ENCODE results near the gene BID. TPM values are rescaled to one million over a fixed set of nuclear protein-coding genes. Genes with fewer than 3 reads are reported as not detected.

Gene BID
- total and polyA plus RNA-seq, 2 of the 4 experiments (the other 2 are of a cell fraction): 69.5 to 240 TPM

DNA sequence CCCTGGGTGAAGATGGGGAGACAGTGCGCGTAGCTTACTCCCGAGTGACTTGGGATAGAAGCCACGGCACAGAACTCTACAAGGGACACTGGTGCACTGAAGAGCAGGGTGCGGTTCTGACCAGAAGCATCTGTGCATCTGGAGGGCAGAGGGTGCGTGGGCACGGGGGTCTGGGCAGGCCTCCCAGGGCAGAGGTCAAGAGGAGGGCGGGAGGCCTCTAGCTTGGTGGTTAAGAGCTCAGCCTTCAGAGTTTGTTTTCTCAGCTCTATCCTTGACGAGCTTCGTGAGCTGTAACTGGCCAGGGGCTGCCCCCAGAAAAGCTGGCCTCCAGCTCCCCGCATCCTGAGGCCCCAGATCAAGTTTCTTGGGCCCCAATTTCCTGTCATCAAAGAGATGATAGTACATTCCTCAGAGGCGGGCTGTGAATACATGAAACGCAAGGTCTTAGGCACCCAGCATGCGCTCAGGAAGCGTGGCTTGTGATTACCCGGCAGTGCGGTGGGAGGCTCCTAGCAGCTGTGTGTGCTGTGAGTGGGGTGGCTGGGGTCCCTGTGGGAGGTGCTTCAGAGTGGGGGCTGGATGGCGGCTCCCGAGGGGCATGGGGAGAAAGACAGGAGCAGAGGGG lies 6.0 kb upstream of the BID start:
- Histone ChIP-seq H2BK120ac (ENCODE audit: low read depth, low read length) (no peak overlapping the region), H2BK15ac (ENCODE audit: low read depth, low read length) (no peak overlapping the region), H3K56ac (ENCODE audit: extremely low read depth, insufficient read depth, low read length) (no peak overlapping the region), H2AFZ (replicated peaks; ENCODE audit: low read length, poor library complexity) (no peak overlapping the region), H4K8ac (ENCODE audit: low read depth in 2 of 2, low read length in 2 of 2) (no peak overlapping the region), H3K4me1 (ENCODE audit: control insufficient read depth, insufficient read depth, low read length) (peaks cover 14% of the 10 kb centered on the region), H3K9me1 (ENCODE audit: insufficient read depth, low read length) (peaks cover 5% of the 10 kb centered on the region; the same call in 1 of the 2 replicates), H3K36me3 (ENCODE audit: control insufficient read depth, insufficient read depth, low read length) (no peaks in the 10 kb centered on the region), H3K9me3 (ENCODE audit: control insufficient read depth, insufficient read depth, low read length) (no peaks in the 10 kb centered on the region), H3K27ac (ENCODE audit: insufficient read depth, low read length) (no peak overlapping the region), H3K79me1 (ENCODE audit: low read depth in 1 of 2, low read length in 2 of 2) (no peaks in the 10 kb centered on the region), H3K4ac (ENCODE audit: low read depth, low read length) (no peak overlapping the region), H3K9ac (ENCODE audit: low read depth, low read length) (no peak overlapping the region), H2AK5ac (ENCODE audit: low read depth, low read length) (no peak overlapping the region), H2BK5ac (ENCODE audit: low read depth, low read length, poor library complexity, severe bottlenecking) (no peak overlapping the region), H3K18ac (ENCODE audit: low read depth, low read length) (no peak overlapping the region), H3K4me3 (ENCODE audit: insufficient read depth, low read depth, low read length) (no peak overlapping the region), H3K4me2 (ENCODE audit: low read depth, low read length) (no peak overlapping the region), H3K27me3 (ENCODE audit: control insufficient read depth, insufficient read depth, low read length) (no peaks in the 10 kb centered on the region), H3K14ac (replicated peaks; ENCODE audit: low read depth, low read length) (no peak overlapping the region), H4K5ac (ENCODE audit: low read depth, low read length) (no peak overlapping the region), H3K23ac (ENCODE audit: low read depth, low read length) (no peak overlapping the region), H4K91ac (ENCODE audit: insufficient read depth, low read depth, low read length) (no peak overlapping the region), H4K20me1 (ENCODE audit: insufficient read depth, low read length) (no peaks in the 10 kb centered on the region), H2BK20ac (ENCODE audit: low read depth, low read length) (no peak overlapping the region), H2AK9ac (replicated peaks; ENCODE audit: low read depth, low read length, poor library complexity) (no peak overlapping the region)
- ChIA-PET CTCF (interaction anchor here (0.9 to 1.0 kb wide), 2 partner anchors 38 to 222 kb away, joined by 3 to 4 read pairs; no protein-coding TSS in a partner anchor), POLR2A (ENCODE audit: unreplicated experiment) (no interaction called here)
- TF ChIP-seq POLR2A (IDR thresholded peaks at IDR 0.05; ENCODE audit: low read depth, low read length) (no peak), RFX5 (IDR thresholded peaks at IDR 0.05; ENCODE audit: low read depth, low read length) (no peak), MAFK (IDR thresholded peaks at IDR 0.05; ENCODE audit: low read depth, low read length) (no peak), SMC3 (IDR thresholded peaks at IDR 0.05; ENCODE audit: low read depth, low read length) (no peak), RAD21 (IDR thresholded peaks at IDR 0.05; ENCODE audit: low read length) (no peak), BHLHE40 (IDR thresholded peaks at IDR 0.05; ENCODE audit: low read depth, low read length) (no peak), FOS (IDR thresholded peaks at IDR 0.05; ENCODE audit: low read depth, low read length) (no peak), CEBPB (IDR thresholded peaks at IDR 0.05; ENCODE audit: low read depth, low read length) (no peak), MXI1 (IDR thresholded peaks at IDR 0.05; ENCODE audit: borderline replicate concordance, low read depth, low read length) (no peak)
- TF ChIP-seq, protein P1, sequence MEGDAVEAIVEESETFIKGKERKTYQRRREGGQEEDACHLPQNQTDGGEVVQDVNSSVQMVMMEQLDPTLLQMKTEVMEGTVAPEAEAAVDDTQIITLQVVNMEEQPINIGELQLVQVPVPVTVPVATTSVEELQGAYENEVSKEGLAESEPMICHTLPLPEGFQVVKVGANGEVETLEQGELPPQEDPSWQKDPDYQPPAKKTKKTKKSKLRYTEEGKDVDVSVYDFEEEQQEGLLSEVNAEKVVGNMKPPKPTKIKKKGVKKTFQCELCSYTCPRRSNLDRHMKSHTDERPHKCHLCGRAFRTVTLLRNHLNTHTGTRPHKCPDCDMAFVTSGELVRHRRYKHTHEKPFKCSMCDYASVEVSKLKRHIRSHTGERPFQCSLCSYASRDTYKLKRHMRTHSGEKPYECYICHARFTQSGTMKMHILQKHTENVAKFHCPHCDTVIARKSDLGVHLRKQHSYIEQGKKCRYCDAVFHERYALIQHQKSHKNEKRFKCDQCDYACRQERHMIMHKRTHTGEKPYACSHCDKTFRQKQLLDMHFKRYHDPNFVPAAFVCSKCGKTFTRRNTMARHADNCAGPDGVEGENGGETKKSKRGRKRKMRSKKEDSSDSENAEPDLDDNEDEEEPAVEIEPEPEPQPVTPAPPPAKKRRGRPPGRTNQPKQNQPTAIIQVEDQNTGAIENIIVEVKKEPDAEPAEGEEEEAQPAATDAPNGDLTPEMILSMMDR (conservative IDR thresholded peaks at IDR 0.05; ENCODE audit: low read depth, low read length): no peak
- DNase-seq: no peak
- in situ Hi-C loops (cut with MboI; ENCODE audit: low sequenced_read_pairs): no loop called here
- dilution Hi-C loops (cut with HindIII; ENCODE audit: low sequenced_read_pairs, unreplicated experiment): no loop called here
- ATAC-seq (ENCODE audit: low read depth): no peak
- WGBS, 2 experiments (ENCODE audit: extremely low coverage in 2 of 2, insufficient read length in 1 of 2): 78% methylated on average over 4 of the region's 19 CpGs; no CpG with 5 or more reads in 1 of the 2 experiments
- no TSS peak for BruUV-seq (replicated peaks)
- intact Hi-C loops (cut with micrococcal nuclease): loop anchor here (10.0 kb wide), 1 partner anchor 225 kb away; no protein-coding TSS in a partner anchor
